ENCODE measurements around the gene PARVG. TPM values are rescaled to one million over a fixed set of nuclear protein-coding genes. Genes with fewer than 3 reads are reported as not detected.

PARVG gene
- total and polyA plus RNA-seq, 9 of the 15 experiments (the other 6 are each of a cell fraction or from before 2014, with no cell fraction given), result 0.35 TPM; not detected in 8

GRCh38 chr22:44248926-44249325 lies 68.2 kb downstream of the PARVG start (continued):
- TF ChIP-seq, protein P1, sequence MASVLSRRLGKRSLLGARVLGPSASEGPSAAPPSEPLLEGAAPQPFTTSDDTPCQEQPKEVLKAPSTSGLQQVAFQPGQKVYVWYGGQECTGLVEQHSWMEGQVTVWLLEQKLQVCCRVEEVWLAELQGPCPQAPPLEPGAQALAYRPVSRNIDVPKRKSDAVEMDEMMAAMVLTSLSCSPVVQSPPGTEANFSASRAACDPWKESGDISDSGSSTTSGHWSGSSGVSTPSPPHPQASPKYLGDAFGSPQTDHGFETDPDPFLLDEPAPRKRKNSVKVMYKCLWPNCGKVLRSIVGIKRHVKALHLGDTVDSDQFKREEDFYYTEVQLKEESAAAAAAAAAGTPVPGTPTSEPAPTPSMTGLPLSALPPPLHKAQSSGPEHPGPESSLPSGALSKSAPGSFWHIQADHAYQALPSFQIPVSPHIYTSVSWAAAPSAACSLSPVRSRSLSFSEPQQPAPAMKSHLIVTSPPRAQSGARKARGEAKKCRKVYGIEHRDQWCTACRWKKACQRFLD (CRISPR knock-in tag; IDR thresholded peaks at IDR 0.05), result no peak
- no peak for TF ChIP-seq ARID1B (IDR thresholded peaks at IDR 0.05)
- TF ChIP-seq ATF1 (CRISPR knock-in tag; IDR thresholded peaks at IDR 0.05), result no peak
- TF ChIP-seq ATF1 (tag; IDR thresholded peaks at IDR 0.05), result no peak
- no peak for TF ChIP-seq RERE (CRISPR knock-in tag; IDR thresholded peaks at IDR 0.05; ENCODE audit: borderline replicate concordance)
- TF ChIP-seq CHD1 (IDR thresholded peaks at IDR 0.05; ENCODE audit: low read length), result no peak

Data from K562 (cell line).